Activated CD8-positive, alpha-beta T cell treated with anti-CD3 and anti-CD28 coated beads, Interleukin-2, amount 10 ng/mL, durations not matched to agents 7 days and 5 days (primary cell): ENCODE measurements around the gene NABP1. TPM values are rescaled to one million over a fixed set of nuclear protein-coding genes. Genes with fewer than 3 reads are reported as not detected.

ENCODE experiments used
- ATAC-seq: fragments of 150-1000 bp; cut with Tn5 transposase; one replicate; pipeline ENCODE4 v1.10.0; 2021; ENCODE audit warnings: moderate library complexity
- CTCF ChIA-PET: fragments of 350-600 bp; sonication (Branson Sonifier 250); formaldehyde crosslinking; loops from one replicate; lab custom pipeline; 2021; ENCODE audit warnings: antibody characterized with exemption; lab: Charles Lee
- POLR2A ChIA-PET: fragments of 350-600 bp; sonication (Branson Sonifier 250); formaldehyde crosslinking; loops from one replicate; lab custom pipeline; 2021; ENCODE audit warnings: antibody characterized with exemption; lab: Charles Lee
- DNase-seq: peaks from one replicate; pipeline ENCODE4 v3.0.0-alpha.2; 2020
- H3K27ac Mint-ChIP-seq: one replicate; pipeline ENCODE4 v1.8.0; 2021; ENCODE audit warnings: mild to moderate bottlenecking, mixed read lengths
- H3K27me3 Mint-ChIP-seq: one replicate; pipeline ENCODE4 v1.8.0; 2021; ENCODE audit warnings: low read depth, mixed read lengths
- H3K36me3 Mint-ChIP-seq: one replicate; pipeline ENCODE4 v1.8.0; 2021; ENCODE audit warnings: low read depth, mixed read lengths
- H3K4me1 Mint-ChIP-seq: one replicate; pipeline ENCODE4 v1.8.0; 2021; ENCODE audit warnings: low read depth, mixed read lengths
- H3K4me3 Mint-ChIP-seq: one replicate; pipeline ENCODE4 v1.8.0; 2021; ENCODE audit warnings: mild to moderate bottlenecking, mixed read lengths
- H3K9me3 Mint-ChIP-seq: one replicate; pipeline ENCODE4 v1.8.0; 2022; ENCODE audit warnings: mixed read lengths; ENCODE audit not compliant: insufficient read depth
- total RNA-seq, 2 experiments: library from RNA; stranded (reverse); gene quantifications; one replicate each; pipeline ENCODE4 v1.2.3, GENCODE V29; 2021

NABP1 gene
- total RNA-seq, 2 experiments from 2014 or later, result 52.4 to 54.1 TPM

- H3K27ac Mint-ChIP-seq, result no peak overlapping the region
- no peaks in the 10 kb centered on the region for H3K27me3 Mint-ChIP-seq
- H3K4me1 Mint-ChIP-seq, result peaks cover 31% of the 10 kb centered on the region
- ChIA-PET CTCF (interaction anchor here (1.2 to 2.0 kb wide), 4 partner anchors 8 to 100 kb away, joined by 3 to 6 read pairs (median 6); no protein-coding TSS in a partner anchor), POLR2A (interaction anchor here (0.9 to 1.9 kb wide), 3 partner anchors 10 to 14 kb away, joined by 3 to 14 read pairs (median 6); partner anchors contain the start of gene NABP1)
- ATAC-seq (no peak), DNase-seq (no peak)
- H3K9me3 Mint-ChIP-seq, result peaks cover 7% of the 10 kb centered on the region
- H3K4me3 Mint-ChIP-seq, result no peak overlapping the region
- peaks cover 9% of the 10 kb centered on the region for H3K36me3 Mint-ChIP-seq
Observed at GRCh38 chr2:191666226-191666625, 11.7 kb upstream of the NABP1 start.

GRCh38 chr2:191666732-191667131 lies 11.2 kb upstream of the NABP1 start:
- Mint-ChIP-seq H3K27ac (no peak overlapping the region), H3K4me1 (peaks cover 27% of the 10 kb centered on the region), H3K36me3 (peaks cover 9% of the 10 kb centered on the region), H3K9me3 (peaks cover 7% of the 10 kb centered on the region), H3K4me3 (no peak overlapping the region), H3K27me3 (no peaks in the 10 kb centered on the region)
- ChIA-PET POLR2A (interaction anchor here (0.9 to 1.9 kb wide), 3 partner anchors 9 to 14 kb away, joined by 3 to 14 read pairs (median 6); partner anchors contain the start of gene NABP1), CTCF (interaction anchor here (1.2 to 2.0 kb wide), 3 partner anchors 8 to 10 kb away, joined by 5 to 6 read pairs (median 6); no protein-coding TSS in a partner anchor)
- ATAC-seq (peak; percentile 42), DNase-seq (no peak)

- Mint-ChIP-seq H3K27ac (no peak overlapping the region), H3K4me3 (no peak overlapping the region), H3K9me3 (no peaks in the 10 kb centered on the region), H3K4me1 (peaks cover 30% of the 10 kb centered on the region), H3K27me3 (no peaks in the 10 kb centered on the region), H3K36me3 (peaks cover 8% of the 10 kb centered on the region)
- ATAC-seq, result no peak
- POLR2A ChIA-PET, result interaction anchor here (1.9 to 2.0 kb wide), 2 partner anchors 8 to 32 kb away, joined by 6 to 14 read pairs; partner anchors contain the start of gene NABP1
- CTCF ChIA-PET, result interaction anchor here (1.2 to 1.3 kb wide), 2 partner anchors 9 to 21 kb away, joined by 3 to 4 read pairs; no protein-coding TSS in a partner anchor
- no peak for DNase-seq
Observed at GRCh38 chr2:191670076-191670475, 7.9 kb upstream of the NABP1 start.

- peaks cover 30% of the 10 kb centered on the region for H3K4me1 Mint-ChIP-seq
- H3K27ac Mint-ChIP-seq, result no peak overlapping the region
- no peaks in the 10 kb centered on the region for H3K27me3 Mint-ChIP-seq
Observed at GRCh38 chr2:191670787-191671186, 7.1 kb upstream of the NABP1 start.

GRCh38 chr2:191675807-191676721 lies 1.9 kb upstream of the NABP1 start:
- POLR2A ChIA-PET, result interaction anchor here (0.6 to 8.3 kb wide), 25 partner anchors 10 to 1516 kb away, joined by 3 to 173 read pairs (median 4); no protein-coding TSS in a partner anchor
- CTCF ChIA-PET, result interaction anchor here (0.7 to 5.3 kb wide), 18 partner anchors 9 to 521 kb away, joined by 3 to 37 read pairs (median 6); no protein-coding TSS in a partner anchor
- no peaks in the 10 kb centered on the region for H3K27me3 Mint-ChIP-seq
- peaks cover 32% of the 10 kb centered on the region for H3K36me3 Mint-ChIP-seq
- peak overlapping the region; percentile 97 for H3K4me3 Mint-ChIP-seq
- no peaks in the 10 kb centered on the region for H3K9me3 Mint-ChIP-seq
- DNase-seq (peak; percentile 85), ATAC-seq (peak; percentile 31)
- peak overlapping the region; percentile 99 for H3K27ac Mint-ChIP-seq
- H3K4me1 Mint-ChIP-seq, result peaks cover 36% of the 10 kb centered on the region

More at GRCh38 chr2:191670787-191671186, 7.1 kb upstream of the NABP1 start:
- no peak for DNase-seq
- Mint-ChIP-seq H3K4me3 (no peak overlapping the region), H3K9me3 (no peaks in the 10 kb centered on the region), H3K36me3 (peaks cover 8% of the 10 kb centered on the region)
- ATAC-seq, result no peak
- CTCF ChIA-PET, result no interaction called here
- POLR2A ChIA-PET, result interaction anchor here (2.0 kb wide), 1 partner anchor 33 kb away, joined by 6 read pairs; no protein-coding TSS in a partner anchor

- ATAC-seq (peak; percentile 20), DNase-seq (peak; percentile 75)
- peak overlapping the region; percentile 99 for H3K27ac Mint-ChIP-seq
- peaks cover 40% of the 10 kb centered on the region for H3K36me3 Mint-ChIP-seq
- H3K4me3 Mint-ChIP-seq, result peak overlapping the region; percentile 97
- no peaks in the 10 kb centered on the region for H3K9me3 Mint-ChIP-seq
- H3K27me3 Mint-ChIP-seq, result no peaks in the 10 kb centered on the region
- ChIA-PET CTCF (interaction anchor here (0.7 to 5.3 kb wide), 21 partner anchors 10 to 522 kb away, joined by 3 to 37 read pairs (median 4); no protein-coding TSS in a partner anchor), POLR2A (interaction anchor here (0.6 to 8.3 kb wide), 54 partner anchors 8 to 1517 kb away, joined by 3 to 173 read pairs (median 4); partner anchors contain the start of genes STAT1 and STAT4)
- peaks cover 42% of the 10 kb centered on the region for H3K4me1 Mint-ChIP-seq
Observed at GRCh38 chr2:191676790-191677645, 918 bp upstream of the NABP1 start.

GRCh38 chr2:191678437-191679100 lies 633 bp downstream of the NABP1 start:
- ChIA-PET CTCF (interaction anchor here (0.8 to 5.3 kb wide), 5 partner anchors 42 to 484 kb away, joined by 3 to 37 read pairs (median 4); no protein-coding TSS in a partner anchor), POLR2A (interaction anchor here (0.7 to 8.3 kb wide), 37 partner anchors 8 to 796 kb away, joined by 3 to 173 read pairs (median 8); partner anchors contain the start of gene STAT1)
- peak; percentile 12 for ATAC-seq
- no peaks in the 10 kb centered on the region for H3K9me3 Mint-ChIP-seq
- peak; percentile 70 for DNase-seq
- peaks cover 51% of the 10 kb centered on the region for H3K36me3 Mint-ChIP-seq
- H3K27ac Mint-ChIP-seq, result peak overlapping the region; percentile 99
- peak overlapping the region; percentile 97 for H3K4me3 Mint-ChIP-seq
- H3K27me3 Mint-ChIP-seq, result no peaks in the 10 kb centered on the region
- peaks cover 52% of the 10 kb centered on the region for H3K4me1 Mint-ChIP-seq

- CTCF ChIA-PET, result interaction anchor here (0.8 to 4.3 kb wide), 6 partner anchors 11 to 482 kb away, joined by 3 to 33 read pairs (median 4); no protein-coding TSS in a partner anchor
- Mint-ChIP-seq H3K4me1 (peaks cover 50% of the 10 kb centered on the region), H3K9me3 (no peaks in the 10 kb centered on the region), H3K36me3 (peaks cover 51% of the 10 kb centered on the region), H3K27ac (peak overlapping the region; percentile 99), H3K4me3 (peak overlapping the region; percentile 97), H3K27me3 (no peaks in the 10 kb centered on the region)
- POLR2A ChIA-PET, result interaction anchor here (0.7 to 8.3 kb wide), 8 partner anchors 10 to 621 kb away, joined by 3 to 173 read pairs (median 3); no protein-coding TSS in a partner anchor
- ATAC-seq (no peak), DNase-seq (no peak)
Observed at GRCh38 chr2:191679818-191680600, 2.1 kb downstream of the NABP1 start.

- Mint-ChIP-seq H3K36me3 (peaks cover 56% of the 10 kb centered on the region), H3K27me3 (no peaks in the 10 kb centered on the region), H3K4me3 (peak overlapping the region; percentile 97), H3K4me1 (peaks cover 49% of the 10 kb centered on the region), H3K9me3 (no peaks in the 10 kb centered on the region), H3K27ac (peak overlapping the region; percentile 99)
- ChIA-PET CTCF (interaction anchor here (0.8 to 4.3 kb wide), 6 partner anchors 11 to 114 kb away, joined by 3 to 33 read pairs (median 5); no protein-coding TSS in a partner anchor), POLR2A (interaction anchor here (0.9 to 8.3 kb wide), 6 partner anchors 9 to 60 kb away, joined by 3 to 173 read pairs (median 4); no protein-coding TSS in a partner anchor)
- DNase-seq (no peak), ATAC-seq (no peak)
Observed at GRCh38 chr2:191680639-191681038, 2.7 kb downstream of the NABP1 start.
